OCI-LY1 (cell line): ENCODE results near the gene UBTD2.

ENCODE experiments used
- H2AFZ ChIP-seq: fragments of 200-600 bp; sonication (generic), shearing (Covaris generic); 2 replicates; pipeline ENCODE4 v1.6.0; 2014; ENCODE audit warnings: antibody characterized with exemption, mild to moderate bottlenecking, low read length
- H3F3A ChIP-seq: fragments of 200-600 bp; sonication (generic), shearing (Covaris generic); 2 replicates; pipeline ENCODE4 v1.6.0; 2014; ENCODE audit warnings: mild to moderate bottlenecking, antibody characterized with exemption, low read length, moderate library complexity; ENCODE audit not compliant: insufficient read depth
- H3K27ac ChIP-seq: fragments of 200-600 bp; sonication (generic); 2 replicates; pipeline ENCODE4 v1.5.1; 2014; ENCODE audit warnings: low read length, mixed run types, mild to moderate bottlenecking, low read depth; ENCODE audit not compliant: poor library complexity, severe bottlenecking
- H3K27me3 ChIP-seq: fragments of 200-600 bp; sonication (generic); 2 replicates; pipeline ENCODE4 v1.6.0; 2014; ENCODE audit warnings: antibody characterized with exemption, mild to moderate bottlenecking, low read length, moderate library complexity; ENCODE audit not compliant: insufficient read depth
- H3K36me3 ChIP-seq: fragments of 200-600 bp; sonication (generic); 2 replicates; pipeline ENCODE4 v1.6.1; 2014; ENCODE audit warnings: mild to moderate bottlenecking, antibody characterized with exemption, low read length, moderate library complexity, mixed read lengths; ENCODE audit not compliant: insufficient read depth
- H3K4me1 ChIP-seq: fragments of 200-600 bp; sonication (generic); 2 replicates; pipeline ENCODE4 v1.5.1; 2014; ENCODE audit warnings: mild to moderate bottlenecking, low read length, moderate library complexity; ENCODE audit not compliant: insufficient read depth, severe bottlenecking
- H3K4me2 ChIP-seq: fragments of 200-600 bp; sonication (generic), shearing (Covaris generic); 2 replicates; pipeline ENCODE4 v1.6.1; 2014; ENCODE audit warnings: low read length
- H3K4me3 ChIP-seq: fragments of 200-600 bp; sonication (generic); 2 replicates; pipeline ENCODE4 v1.5.1; 2014; ENCODE audit warnings: low read length, low read depth, mild to moderate bottlenecking, mixed read lengths; ENCODE audit not compliant: poor library complexity, severe bottlenecking
- H3K79me2 ChIP-seq: fragments of 200-600 bp; shearing (Covaris generic); 2 replicates; pipeline ENCODE4 v1.6.1; 2016; ENCODE audit warnings: mixed run types, low read length, mixed read lengths; ENCODE audit not compliant: insufficient read depth
- H3K9ac ChIP-seq: fragments of 200-600 bp; sonication (generic), shearing (Covaris generic); 2 replicates; pipeline ENCODE4 v1.6.1; 2014; ENCODE audit warnings: mild to moderate bottlenecking, low read length, mixed read lengths
- H3K9me2 ChIP-seq: fragments of 200-600 bp; sonication (generic), shearing (Covaris generic); 2 replicates; pipeline ENCODE4 v1.6.1; 2014; ENCODE audit warnings: low read depth, mild to moderate bottlenecking, low read length, mixed read lengths
- H3K9me3 ChIP-seq: fragments of 200-600 bp; shearing (Covaris generic); 2 replicates; pipeline ENCODE4 v1.6.1; 2014; ENCODE audit warnings: low read length, mixed read lengths
- H4K20me1 ChIP-seq: fragments of 200-600 bp; sonication (generic), shearing (Covaris generic); 2 replicates; pipeline ENCODE4 v1.6.0; 2016; ENCODE audit warnings: mild to moderate bottlenecking, low read length; ENCODE audit not compliant: insufficient read depth
- CTCF ChIP-seq: fragments of 200-600 bp; sonication (generic), shearing (Covaris generic); IDR thresholded peaks from 2 replicates; pipeline ENCODE4 v1.5.1; 2017; ENCODE audit warnings: mild to moderate bottlenecking, antibody characterized with exemption, low read length, moderate library complexity, mixed read lengths
- EZH2 ChIP-seq: fragments of 200-600 bp; sonication (generic), shearing (Covaris generic); IDR thresholded peaks from 2 replicates; pipeline ENCODE4 v1.8.0; 2017; ENCODE audit warnings: borderline replicate concordance, mixed run types, mild to moderate bottlenecking, antibody characterized with exemption, low read length, moderate library complexity, mixed read lengths

UBTD2 gene

GRCh38 chr5:172274951-172275753 lies 8.4 kb downstream of the UBTD2 start:
- peak overlapping the region; percentile 22 for H3K4me3 ChIP-seq
- peak overlapping the region; percentile 82 for H3K27ac ChIP-seq
- H3K9ac ChIP-seq = peak overlapping the region; percentile 30; the same call in 1 of the 2 replicates
- H2AFZ ChIP-seq = no peak overlapping the region
- H3K9me2 ChIP-seq = no peaks in the 10 kb centered on the region
- no peaks in the 10 kb centered on the region for H3K9me3 ChIP-seq
- TF ChIP-seq EZH2 (no peak), CTCF (no peak)
- peak overlapping the region; percentile 48; the same call in 1 of the 2 replicates for H3K4me2 ChIP-seq
- no peaks in the 10 kb centered on the region for H3K27me3 ChIP-seq
- no peaks in the 10 kb centered on the region for H4K20me1 ChIP-seq
- peaks cover 15% of the 10 kb centered on the region for H3K36me3 ChIP-seq
- H3K79me2 ChIP-seq = peaks cover 65% of the 10 kb centered on the region
- peaks cover 45% of the 10 kb centered on the region for H3K4me1 ChIP-seq
- H3F3A ChIP-seq = no peaks in the 10 kb centered on the region

- Histone ChIP-seq H3K4me3 (no peak overlapping the region), H3F3A (no peaks in the 10 kb centered on the region), H3K36me3 (no peaks in the 10 kb centered on the region), H3K9me3 (no peaks in the 10 kb centered on the region), H4K20me1 (no peaks in the 10 kb centered on the region), H3K79me2 (peaks cover 61% of the 10 kb centered on the region), H3K27ac (peak overlapping the region; percentile 45), H3K27me3 (no peaks in the 10 kb centered on the region), H3K4me2 (no peak overlapping the region; the same call in 1 of the 2 replicates), H3K9me2 (no peaks in the 10 kb centered on the region), H3K9ac (no peak overlapping the region), H2AFZ (no peak overlapping the region), H3K4me1 (peaks cover 56% of the 10 kb centered on the region)
- TF ChIP-seq CTCF (no peak), EZH2 (no peak)
These were observed 15.6 kb downstream of the UBTD2 start for GRCh38 chr5:172267943-172268342.

- Histone ChIP-seq H3K4me1 (peaks cover 43% of the 10 kb centered on the region), H3K4me3 (no peak overlapping the region), H3K4me2 (no peak overlapping the region; the same call in 1 of the 2 replicates), H3K9me2 (no peaks in the 10 kb centered on the region), H3K9ac (no peak overlapping the region; the same call in 1 of the 2 replicates), H3K27ac (peak overlapping the region; percentile 45), H3F3A (no peaks in the 10 kb centered on the region), H3K9me3 (no peaks in the 10 kb centered on the region), H2AFZ (no peak overlapping the region), H3K27me3 (no peaks in the 10 kb centered on the region), H4K20me1 (no peaks in the 10 kb centered on the region), H3K79me2 (peaks cover 56% of the 10 kb centered on the region), H3K36me3 (no peaks in the 10 kb centered on the region)
- TF ChIP-seq CTCF (no peak), EZH2 (no peak)
These were observed 16.9 kb downstream of the UBTD2 start for GRCh38 chr5:172266676-172267092.
